Ecto neural progenitor cell (in vitro differentiated cells): Measurements from ENCODE around the gene RPL39.
"Not testable (repeated sequence)": the region's sequence is repeated elsewhere in the genome, so short reads cannot be mapped to it uniquely, and the experiment has no call there.

Experiments
- DNase-seq: peaks from one replicate; pipeline ENCODE4 v3.0.0-alpha.2; 2018; ENCODE audit warnings: low spot score

The RPL39 gene

GRCh38 chrX:119791437-119792231 lies at the start of gene RPL39:
Gene RPL39 (minus strand): TSS chrX:119791630. CDS start chrX:119791576, 54 bp downstream.
- DNase-seq: peak; percentile 82

DNA sequence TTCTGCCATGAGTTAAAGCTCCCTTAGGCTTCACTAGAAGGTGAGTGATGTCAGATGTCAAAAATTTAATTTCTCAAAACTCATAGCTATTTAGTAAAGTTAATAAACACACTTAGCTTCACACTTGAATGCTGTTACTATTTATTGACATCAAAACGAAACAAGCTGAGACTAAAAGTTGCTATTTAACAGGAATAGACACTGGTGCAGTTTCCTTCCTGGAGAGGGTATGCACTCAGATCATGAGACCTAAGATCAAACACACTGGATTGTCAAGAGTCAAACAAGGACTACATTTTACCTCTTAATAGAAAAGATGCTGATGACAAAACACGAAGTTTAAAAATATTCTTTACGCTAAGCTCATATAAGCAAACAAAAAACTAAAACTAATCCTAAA lies 42.5 kb upstream of the RPL39 start:
- no peak for DNase-seq

DNA sequence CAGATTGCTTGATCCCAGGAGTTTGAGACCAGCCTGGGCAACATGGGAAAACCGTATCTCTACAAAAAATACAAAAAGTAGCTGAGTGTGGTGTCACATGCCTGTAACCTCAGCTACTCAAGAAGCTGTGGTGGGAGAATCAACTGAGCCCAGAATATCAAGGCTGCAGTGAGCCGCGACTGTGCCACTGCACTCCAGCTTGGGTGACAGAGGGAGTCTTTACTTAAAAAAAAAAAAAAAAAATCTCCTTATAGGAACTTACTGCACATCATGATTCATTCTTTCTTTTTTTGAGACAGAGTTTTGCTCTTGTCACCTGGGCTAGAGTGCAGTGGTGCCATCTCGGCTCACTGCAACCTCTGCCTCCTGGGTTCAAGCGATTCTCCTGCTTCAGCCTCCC lies 37.0 kb upstream of the RPL39 start:
- no peak for DNase-seq

DNA sequence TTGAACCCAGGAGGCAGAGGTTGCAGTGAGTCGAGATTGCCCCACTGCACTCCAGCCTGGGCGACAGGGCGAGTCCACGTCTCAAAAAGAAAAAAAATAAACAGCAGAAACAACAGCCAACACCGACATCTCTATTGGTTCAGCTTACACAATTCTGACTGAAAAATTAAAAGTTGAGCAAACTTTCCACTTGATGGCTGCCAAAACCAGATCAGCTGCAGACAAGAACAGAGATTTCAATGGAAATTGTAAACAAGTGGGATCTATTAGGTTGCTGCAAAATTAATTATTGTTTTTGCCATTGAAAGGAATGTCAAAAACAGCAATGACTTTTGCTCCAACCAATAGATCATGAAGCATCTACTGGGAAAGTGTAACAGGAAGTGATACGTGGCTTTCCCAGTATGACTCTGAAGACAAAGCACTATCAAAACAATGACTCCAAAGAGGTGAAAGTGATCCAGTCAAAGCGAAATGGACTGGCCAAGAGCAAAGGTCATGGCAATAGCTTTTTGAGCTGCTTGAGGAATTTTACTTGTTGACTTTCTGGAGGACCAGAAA lies 35.0 kb upstream of the RPL39 start:
- no peak for DNase-seq

DNA sequence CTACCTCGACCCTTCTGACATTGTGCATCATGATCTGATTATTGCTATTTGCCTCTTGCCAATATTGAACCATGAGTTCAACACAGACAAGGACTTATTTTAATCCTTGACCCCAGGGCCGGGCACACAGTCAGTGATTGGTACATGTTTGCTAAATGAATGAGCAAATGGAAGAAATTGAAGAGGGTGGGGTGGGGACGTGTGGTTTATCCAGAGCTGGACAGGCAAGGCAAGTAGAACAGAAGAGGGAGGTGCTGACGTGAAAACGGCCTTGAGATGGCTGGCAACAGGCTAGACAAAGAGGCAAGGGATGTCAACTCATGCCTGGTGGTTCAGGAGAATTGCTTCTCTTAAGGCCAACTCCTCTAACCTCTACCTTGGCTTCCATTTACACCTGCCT lies 32.8 kb upstream of the RPL39 start:
- not testable (repeated sequence) for DNase-seq

DNA sequence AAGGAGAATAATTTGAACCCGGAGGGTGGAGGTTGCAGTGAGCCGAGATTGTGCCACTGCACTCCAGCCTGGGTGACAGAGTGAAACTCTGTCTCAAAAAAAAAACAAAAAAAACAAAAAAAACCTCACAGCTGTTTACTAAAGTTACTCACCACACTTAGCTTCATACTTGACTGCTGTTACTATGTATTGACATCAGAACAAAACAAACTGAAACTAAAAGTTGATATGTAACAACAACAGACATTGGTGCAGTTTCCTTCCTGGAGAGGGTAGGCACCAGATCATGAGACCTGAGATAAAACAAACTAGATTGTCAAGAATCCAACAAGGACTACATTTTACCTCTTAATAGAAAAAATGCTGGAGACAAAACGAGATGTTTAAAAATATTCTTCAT lies 30.3 kb upstream of the RPL39 start:
- not testable (repeated sequence) for DNase-seq

DNA sequence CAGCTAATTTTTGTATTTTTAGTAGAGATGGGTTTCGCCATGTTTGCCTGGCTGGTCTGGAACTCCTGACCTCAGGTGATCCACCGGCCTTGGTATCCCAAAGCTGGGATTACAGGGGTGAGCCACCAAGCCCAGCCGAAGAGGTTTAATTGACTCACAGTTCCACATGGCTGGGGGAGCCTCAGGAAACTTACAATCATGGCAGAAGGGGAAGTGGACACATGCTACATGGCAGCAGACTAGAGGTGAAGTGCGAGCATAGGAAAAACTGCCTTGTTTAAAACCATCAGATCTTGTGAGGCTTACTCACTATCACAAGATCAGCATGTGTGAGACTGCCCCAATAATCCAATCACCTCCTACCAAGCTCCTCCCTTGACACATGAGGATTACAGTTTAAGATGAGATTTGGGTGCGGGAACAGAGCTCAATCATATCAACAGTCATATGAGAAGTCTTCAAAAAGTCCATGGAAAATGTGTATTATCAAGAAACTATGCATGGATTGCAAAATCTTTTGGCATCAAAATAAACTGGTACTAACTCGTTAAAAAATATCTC lies 25.8 kb upstream of the RPL39 start:
- no peak for DNase-seq

DNA sequence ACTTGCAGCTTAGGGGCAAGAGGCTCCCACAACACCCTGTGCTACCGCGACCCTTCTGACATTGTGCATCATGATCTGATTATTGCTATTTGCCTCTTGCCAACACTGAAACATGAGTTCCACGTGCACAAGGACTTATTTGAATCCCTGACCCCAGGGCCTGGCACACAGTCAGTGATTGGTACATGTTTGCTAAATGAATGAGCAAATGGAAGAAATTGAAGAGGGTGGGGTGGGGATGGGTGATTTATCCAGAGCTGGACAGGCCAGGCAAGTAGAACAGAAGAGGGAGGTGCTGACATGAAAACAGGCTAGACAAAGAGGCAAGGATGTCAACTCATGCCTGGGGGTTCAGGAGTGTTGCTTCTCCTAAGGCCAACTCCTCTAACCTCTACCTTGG lies 24.9 kb upstream of the RPL39 start:
- no peak for DNase-seq

GRCh38 chrX:119809185-119809666 lies 17.8 kb upstream of the RPL39 start:
- DNase-seq: no peak

- DNase-seq: not testable (repeated sequence)
Observed at GRCh38 chrX:119808461-119808860, 17.0 kb upstream of the RPL39 start.

DNA sequence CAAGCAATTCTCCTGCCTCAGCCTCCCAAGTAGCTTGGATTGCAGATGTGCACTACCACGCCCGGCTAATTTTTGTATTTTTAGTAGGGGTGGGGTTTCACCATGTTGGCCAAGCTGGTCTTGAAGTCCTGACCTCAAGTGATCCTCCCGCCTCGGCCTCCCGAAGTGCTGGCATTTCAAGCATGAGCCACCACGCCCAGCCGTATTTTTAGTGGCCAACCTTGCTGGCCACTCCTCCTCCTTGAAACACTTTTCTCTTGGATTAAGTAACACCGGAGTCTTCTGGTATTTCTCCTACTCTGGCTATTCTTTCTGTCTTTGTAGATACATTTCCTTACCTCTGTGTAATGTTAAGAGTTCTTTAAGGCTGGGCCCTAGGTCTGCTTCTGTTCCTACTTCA lies 11.1 kb upstream of the RPL39 start:
- DNase-seq: no peak

GRCh38 chrX:119801253-119802221 lies 10.1 kb upstream of the RPL39 start:
- DNase-seq: no peak

DNA sequence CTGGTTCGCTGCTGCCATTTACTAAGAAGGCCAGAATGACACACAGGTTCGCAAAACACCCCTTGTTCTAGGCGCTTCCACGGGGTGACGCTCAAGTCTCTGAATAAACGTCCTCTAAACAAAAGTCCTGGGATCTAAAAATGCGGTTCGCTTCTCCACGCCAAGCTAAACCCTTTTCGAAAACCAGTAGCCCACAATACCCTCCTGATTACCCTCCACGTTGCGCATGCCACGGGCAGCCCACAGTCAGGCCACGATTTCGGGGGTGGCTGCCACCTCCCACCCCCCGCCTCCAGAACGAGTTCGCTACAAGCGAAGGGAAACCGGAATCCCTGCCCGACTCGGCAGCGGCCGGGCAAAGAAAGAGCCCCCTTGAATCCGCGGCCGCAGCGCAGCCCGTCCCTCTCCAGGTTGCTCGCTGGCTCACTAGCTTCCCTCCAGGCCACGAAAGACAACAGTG lies 423 bp downstream of the RPL39 start:
- no peak for DNase-seq

DNA sequence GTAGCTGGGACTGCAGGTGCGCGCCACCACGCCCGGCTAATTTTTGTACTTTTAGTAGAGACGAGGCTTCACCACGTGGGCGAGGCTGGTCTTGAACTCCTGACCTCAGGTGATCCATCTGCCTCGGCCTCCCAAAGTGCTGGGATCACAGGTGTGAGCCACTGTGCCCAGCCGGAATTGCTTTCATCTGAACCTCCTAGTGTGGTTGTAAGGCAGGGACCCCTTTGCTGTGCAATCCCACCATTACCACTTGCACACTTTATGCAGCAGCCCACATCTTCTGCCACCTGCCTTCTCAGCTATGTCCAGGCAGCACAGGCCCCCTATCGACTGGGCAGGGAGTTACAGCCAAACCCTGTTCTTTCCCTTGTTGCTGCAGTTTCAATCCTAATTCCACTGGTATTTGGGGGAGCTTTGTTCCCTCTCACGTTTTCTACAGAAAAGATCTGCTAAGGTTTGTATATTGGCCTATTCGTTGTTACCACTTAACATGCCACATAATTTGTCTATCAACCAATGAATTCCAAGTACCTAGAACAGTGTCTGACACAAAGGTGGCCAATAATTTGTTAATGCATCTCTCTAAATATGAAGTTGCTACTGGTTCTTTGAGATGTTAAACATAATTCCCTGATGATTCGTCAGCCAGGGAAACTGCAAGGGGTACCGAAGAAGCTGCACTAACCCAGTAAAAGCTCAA lies 6.5 kb downstream of the RPL39 start:
- DNase-seq: no peak

DNA sequence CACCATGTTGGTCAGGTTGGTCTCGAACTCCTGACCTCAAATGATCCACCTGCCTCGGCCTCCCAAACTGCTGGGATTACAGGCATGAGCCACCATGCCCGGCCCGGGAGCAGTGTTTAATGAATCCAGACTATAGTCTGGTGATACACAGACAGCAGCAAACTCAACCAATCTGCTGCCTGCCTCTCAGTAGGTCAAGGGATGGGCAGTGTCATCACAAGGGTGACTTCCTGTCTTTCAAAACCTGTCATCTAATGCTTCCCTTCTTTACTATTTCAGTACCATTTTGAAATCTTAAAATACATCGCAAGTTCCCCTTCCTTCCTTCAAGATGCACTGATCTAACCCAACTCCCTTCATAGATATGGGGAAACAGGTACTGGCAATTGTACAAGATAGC lies 8.4 kb downstream of the RPL39 start:
- DNase-seq: no peak

GRCh38 chrX:119778829-119779228 lies 12.6 kb downstream of the RPL39 start:
- no peak for DNase-seq

DNA sequence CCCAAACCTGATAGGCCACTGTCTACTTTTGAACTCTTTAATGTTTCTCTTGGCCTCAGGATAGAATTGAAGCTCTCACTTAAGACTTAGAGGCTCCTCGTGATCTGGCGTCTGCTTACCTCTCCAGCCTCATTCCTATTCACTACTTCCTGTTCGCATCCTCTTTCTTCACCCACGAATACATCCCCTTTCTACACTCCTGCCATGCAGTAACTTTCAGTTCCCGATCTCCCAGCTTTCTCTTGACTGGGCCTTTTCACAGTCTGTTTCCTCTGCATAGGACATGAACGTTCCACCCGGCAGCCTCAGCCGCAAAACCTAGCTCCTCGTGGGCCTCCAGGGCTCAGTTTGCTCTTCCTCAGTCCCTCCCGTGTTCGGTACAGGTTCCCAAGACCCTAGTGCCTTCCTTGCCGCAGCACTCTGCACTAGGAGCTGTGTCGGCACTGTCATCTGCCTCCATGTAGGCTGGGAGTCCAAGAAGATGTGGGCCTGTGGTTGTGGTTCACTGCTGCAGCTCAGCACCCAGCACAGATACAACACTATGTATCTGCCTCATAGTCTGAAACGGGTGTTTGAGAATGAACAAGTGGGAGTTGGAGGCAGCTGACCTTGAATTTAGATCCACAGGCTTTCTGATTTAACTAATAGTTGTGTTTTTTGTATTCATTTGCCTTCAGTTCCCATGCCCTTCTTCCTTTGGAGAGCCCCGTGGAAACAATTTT lies 15.8 kb downstream of the RPL39 start:
- DNase-seq: no peak

- not testable (repeated sequence) for DNase-seq
Observed at GRCh38 chrX:119769388-119769787, 22.0 kb downstream of the RPL39 start.

DNA sequence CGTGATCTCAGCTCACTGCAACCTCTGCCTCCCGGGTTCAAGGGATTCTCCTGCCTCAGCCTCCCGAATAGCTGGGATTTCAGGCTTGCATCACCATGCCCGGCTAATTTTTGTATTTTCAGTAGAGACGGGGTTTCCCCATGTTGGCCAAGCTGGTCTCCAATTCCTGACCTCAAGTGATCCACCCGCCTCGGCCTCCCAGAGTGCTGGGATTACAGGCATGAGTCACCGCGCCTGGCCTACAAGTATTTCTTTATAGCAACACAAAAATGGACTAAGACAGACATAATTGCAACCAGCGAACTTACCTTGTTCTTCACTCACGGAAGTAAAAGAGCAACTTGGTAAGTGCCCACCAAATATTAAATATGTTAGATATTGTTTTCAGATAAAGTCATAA lies 23.0 kb downstream of the RPL39 start:
- not testable (repeated sequence) for DNase-seq

GRCh38 chrX:119763836-119764387 lies 27.5 kb downstream of the RPL39 start:
- no peak for DNase-seq
